Liver (tissue), 3 donors: ENCODE data around the gene LHFPL3.

Source experiments
- CTCF ChIP-seq: fragments of 150-350 bp; IDR thresholded peaks from 2 replicates; pipeline ENCODE4 v1.5.1; 2017; ENCODE audit warnings: improper control_type of control experiment, low read depth, low read length; ENCODE audit not compliant: missing input control
- JUND ChIP-seq, 2 donors: IDR thresholded peaks; 2 replicates each; pipeline ENCODE4 v1.6.1; 2016; ENCODE audit warnings: antibody characterized with exemption in 2 of 2
- RAD21 ChIP-seq, 2 donors: IDR thresholded peaks; 2 replicates each; pipeline ENCODE4 v1.6.1; 2016; ENCODE audit warnings: antibody characterized with exemption in 2 of 2, mild to moderate bottlenecking in 2 of 2
- SP1 ChIP-seq: IDR thresholded peaks from 2 replicates; pipeline ENCODE4 v1.6.1; 2018; ENCODE audit warnings: antibody characterized with exemption, mild to moderate bottlenecking
- TAF1 ChIP-seq: conservative IDR thresholded peaks from 2 replicates; pipeline ENCODE4 v1.6.1; 2016; ENCODE audit warnings: antibody characterized with exemption, mild to moderate bottlenecking
- YY1 ChIP-seq: IDR thresholded peaks from 2 replicates; pipeline ENCODE4 v1.6.1; 2016; ENCODE audit warnings: antibody characterized with exemption, mild to moderate bottlenecking
- ZBTB33 ChIP-seq: IDR thresholded peaks from 2 replicates; pipeline ENCODE4 v1.6.1; 2016; ENCODE audit warnings: antibody characterized with exemption
- donor health status: healthy.
- donor health status: healthy.

- no peak for TF ChIP-seq YY1
- TF ChIP-seq SP1, result no peak
- TF ChIP-seq ZBTB33, result no peak
- no peak for TF ChIP-seq RAD21 (IDR thresholded peaks at IDR 0.05)
- TF ChIP-seq TAF1, result no peak
- TF ChIP-seq CTCF, result no peak
- TF ChIP-seq JUND (IDR thresholded peaks at IDR 0.05), result no peak
Measured at GRCh38 chr7:104928721-104929400, 600.5 kb downstream of the LHFPL3 start.
